DND-41 (cell line): ENCODE measurements around the gene C3AR1.

ENCODE experiments used
- EZH2 ChIP-seq: IDR thresholded peaks from 3 replicates; pipeline ENCODE4 v1.6.1; 2012; ENCODE audit warnings: borderline replicate concordance, low read depth, mild to moderate bottlenecking, moderate library complexity, low read length, inconsistent platforms; ENCODE audit not compliant: severe bottlenecking
- TF ChIP-seq, protein P1 (sequence below): IDR thresholded peaks from 2 replicates; pipeline ENCODE4 v1.5.1; 2012; ENCODE audit warnings: borderline replicate concordance, low read length, moderate library complexity, mild to moderate bottlenecking; ENCODE audit not compliant: poor library complexity, severe bottlenecking; ENCODE audit errors: extremely low read depth

DNA sequence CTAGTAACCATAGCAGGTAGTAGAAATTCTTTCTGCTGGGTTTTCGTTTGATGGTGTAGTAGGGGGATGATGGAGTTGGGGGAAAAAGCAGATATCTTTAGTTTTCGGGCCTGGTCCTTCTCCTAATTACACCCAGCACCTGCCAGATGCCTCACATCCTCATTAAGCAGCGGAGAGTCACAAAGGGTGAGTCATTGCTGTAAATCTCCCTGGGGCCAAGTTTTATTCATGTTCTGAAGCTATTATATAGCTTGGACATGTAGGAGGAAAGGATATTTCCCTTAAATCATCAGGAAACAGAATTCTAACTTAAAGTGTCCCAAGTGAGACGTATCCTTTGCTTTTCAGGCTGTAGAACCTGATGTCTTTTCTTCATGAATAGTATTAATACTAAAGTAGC lies 11.0 kb upstream of the C3AR1 start:
- TF ChIP-seq, protein P1, sequence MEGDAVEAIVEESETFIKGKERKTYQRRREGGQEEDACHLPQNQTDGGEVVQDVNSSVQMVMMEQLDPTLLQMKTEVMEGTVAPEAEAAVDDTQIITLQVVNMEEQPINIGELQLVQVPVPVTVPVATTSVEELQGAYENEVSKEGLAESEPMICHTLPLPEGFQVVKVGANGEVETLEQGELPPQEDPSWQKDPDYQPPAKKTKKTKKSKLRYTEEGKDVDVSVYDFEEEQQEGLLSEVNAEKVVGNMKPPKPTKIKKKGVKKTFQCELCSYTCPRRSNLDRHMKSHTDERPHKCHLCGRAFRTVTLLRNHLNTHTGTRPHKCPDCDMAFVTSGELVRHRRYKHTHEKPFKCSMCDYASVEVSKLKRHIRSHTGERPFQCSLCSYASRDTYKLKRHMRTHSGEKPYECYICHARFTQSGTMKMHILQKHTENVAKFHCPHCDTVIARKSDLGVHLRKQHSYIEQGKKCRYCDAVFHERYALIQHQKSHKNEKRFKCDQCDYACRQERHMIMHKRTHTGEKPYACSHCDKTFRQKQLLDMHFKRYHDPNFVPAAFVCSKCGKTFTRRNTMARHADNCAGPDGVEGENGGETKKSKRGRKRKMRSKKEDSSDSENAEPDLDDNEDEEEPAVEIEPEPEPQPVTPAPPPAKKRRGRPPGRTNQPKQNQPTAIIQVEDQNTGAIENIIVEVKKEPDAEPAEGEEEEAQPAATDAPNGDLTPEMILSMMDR, result no peak
- no peak for TF ChIP-seq EZH2
